Gastroesophageal sphincter (tissue), 3 donors: Measurements from ENCODE around the gene SEMA6C.

ENCODE experiments used
- EP300 ChIP-seq: sonication (generic); formaldehyde crosslinking; IDR thresholded peaks from one replicate; pipeline ENCODE4 v1.6.1; 2017; ENCODE audit warnings: antibody characterized with exemption, mild to moderate bottlenecking
- POLR2AphosphoS5 ChIP-seq: sonication (generic); formaldehyde crosslinking; IDR thresholded peaks from one replicate; pipeline ENCODE4 v1.6.1; 2017; ENCODE audit warnings: antibody characterized with exemption
- TF ChIP-seq, protein P1 (sequence below), 4 experiments: fragments of 200-600 bp in 2 of 4; fragments of 450-650 bp in 2 of 4; sonication (generic) in 1 of 4; IDR thresholded peaks; one replicate each; pipeline ENCODE4 v1.5.1; 2017 to 2019; ENCODE audit warnings: antibody characterized with exemption in 4 of 4, mild to moderate bottlenecking in 2 of 4, moderate library complexity in 2 of 4

DNA sequence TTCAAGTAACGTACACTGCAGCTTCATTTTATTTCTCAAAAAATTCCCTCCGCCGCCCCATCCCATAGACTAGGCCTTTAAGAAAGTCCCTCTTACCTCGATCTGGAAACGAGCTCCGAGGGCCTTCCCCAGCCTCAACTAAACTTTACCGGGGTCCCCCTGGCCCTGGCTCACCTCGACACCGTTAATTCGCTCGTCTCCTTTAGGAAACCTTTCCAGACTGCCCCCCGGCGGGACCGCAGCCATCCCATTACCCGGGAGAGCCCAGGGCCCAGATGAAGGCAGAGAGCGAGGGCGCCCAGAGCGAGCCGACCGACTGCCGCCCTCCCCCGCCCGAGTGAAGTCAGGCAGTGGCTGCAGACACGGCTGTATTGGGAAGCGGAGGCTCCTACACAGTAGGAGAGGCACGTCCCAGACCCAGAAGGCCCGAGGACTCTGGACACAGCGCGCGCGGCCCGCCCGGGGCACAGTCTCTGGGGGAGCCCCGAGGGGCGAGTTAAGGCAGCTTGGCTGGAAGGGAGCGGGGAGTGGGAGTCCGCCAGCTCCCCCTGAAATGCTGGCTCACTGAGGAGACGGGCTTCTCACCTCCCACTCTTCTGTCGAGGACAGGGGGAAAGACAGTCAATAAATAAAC lies 14.6 kb downstream of the SEMA6C start:
- no peak for TF ChIP-seq EP300
- TF ChIP-seq, protein P1, sequence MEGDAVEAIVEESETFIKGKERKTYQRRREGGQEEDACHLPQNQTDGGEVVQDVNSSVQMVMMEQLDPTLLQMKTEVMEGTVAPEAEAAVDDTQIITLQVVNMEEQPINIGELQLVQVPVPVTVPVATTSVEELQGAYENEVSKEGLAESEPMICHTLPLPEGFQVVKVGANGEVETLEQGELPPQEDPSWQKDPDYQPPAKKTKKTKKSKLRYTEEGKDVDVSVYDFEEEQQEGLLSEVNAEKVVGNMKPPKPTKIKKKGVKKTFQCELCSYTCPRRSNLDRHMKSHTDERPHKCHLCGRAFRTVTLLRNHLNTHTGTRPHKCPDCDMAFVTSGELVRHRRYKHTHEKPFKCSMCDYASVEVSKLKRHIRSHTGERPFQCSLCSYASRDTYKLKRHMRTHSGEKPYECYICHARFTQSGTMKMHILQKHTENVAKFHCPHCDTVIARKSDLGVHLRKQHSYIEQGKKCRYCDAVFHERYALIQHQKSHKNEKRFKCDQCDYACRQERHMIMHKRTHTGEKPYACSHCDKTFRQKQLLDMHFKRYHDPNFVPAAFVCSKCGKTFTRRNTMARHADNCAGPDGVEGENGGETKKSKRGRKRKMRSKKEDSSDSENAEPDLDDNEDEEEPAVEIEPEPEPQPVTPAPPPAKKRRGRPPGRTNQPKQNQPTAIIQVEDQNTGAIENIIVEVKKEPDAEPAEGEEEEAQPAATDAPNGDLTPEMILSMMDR (IDR thresholded peaks at IDR 0.05): no peak
- no peak for TF ChIP-seq POLR2AphosphoS5
